ENCODE data around the gene COL25A1.

The COL25A1 gene

DNA sequence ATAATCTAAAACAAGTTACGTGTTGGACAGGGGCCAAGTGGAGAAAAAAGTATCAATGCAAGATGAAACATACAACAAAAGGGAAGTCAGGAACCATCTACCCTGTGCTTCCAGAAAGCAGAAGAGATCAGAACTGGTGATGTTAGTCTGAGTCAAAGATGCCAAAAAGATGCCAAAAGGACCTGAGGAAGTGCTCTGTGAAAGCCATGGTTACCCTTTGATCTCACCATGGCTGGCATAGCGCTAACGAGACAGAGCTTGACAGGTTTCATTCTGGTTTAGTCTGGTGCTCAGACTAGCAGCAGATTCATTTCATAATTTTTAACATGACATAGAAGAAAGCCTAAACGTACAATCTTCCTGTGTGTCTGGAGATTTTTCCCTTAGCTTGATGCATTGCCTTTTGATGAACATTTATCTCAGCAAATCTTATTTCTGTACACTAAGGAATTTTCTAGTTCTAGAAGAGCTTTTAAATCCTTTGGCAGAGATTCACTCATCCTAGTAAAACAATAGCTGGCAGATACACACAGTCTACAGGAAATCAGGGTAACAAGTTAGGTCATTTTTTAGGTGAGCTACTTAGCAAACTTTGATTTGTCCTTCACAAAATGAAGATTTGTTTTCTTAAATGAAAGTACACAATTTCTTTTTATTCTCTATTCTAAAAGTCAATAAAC is 87.7 kb downstream of the COL25A1 start:
- DNase-seq (ENCODE audit: low read depth in 2 of 2): no peak

DNA sequence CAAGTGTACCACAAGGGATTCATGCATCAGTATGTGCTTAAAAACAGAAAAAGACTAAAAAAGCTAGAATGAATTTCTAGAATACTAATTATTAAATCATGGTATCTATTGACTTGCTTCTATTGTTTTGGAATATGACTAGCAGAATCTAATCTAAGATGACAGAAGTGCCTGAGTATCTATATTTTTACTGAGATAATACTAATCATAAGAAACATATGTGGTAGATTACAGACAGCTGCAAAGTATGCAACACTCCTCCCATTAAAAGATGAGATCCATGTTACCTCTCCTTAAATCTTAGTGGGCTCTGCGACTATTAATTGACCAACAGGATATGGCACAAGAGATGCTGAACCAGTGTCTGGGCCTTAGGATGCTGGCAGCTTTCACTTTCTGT is 89.4 kb downstream of the COL25A1 start:
- DNase-seq (ENCODE audit: low read depth in 2 of 2): no peak

DNA sequence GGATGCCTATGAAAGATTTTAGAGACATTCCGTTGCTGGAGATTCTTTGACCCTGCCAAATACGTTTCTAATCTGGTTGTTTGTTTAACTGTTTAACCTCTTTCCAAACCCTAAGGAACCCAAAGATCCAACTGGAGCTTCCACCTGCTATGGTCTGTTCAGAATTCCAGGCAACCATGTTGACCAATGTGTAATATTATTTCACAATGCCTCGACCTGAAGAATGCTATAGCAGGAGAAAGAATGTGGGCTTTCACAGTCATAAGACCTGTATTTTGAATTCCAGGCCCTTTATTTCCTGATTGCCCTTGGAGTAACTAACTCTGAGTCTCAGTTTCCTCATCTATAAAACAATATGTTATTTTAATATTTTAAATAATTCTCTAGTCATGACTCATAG is 90.8 kb downstream of the COL25A1 start:
- DNase-seq (ENCODE audit: low read depth in 2 of 2): no peak

DNA sequence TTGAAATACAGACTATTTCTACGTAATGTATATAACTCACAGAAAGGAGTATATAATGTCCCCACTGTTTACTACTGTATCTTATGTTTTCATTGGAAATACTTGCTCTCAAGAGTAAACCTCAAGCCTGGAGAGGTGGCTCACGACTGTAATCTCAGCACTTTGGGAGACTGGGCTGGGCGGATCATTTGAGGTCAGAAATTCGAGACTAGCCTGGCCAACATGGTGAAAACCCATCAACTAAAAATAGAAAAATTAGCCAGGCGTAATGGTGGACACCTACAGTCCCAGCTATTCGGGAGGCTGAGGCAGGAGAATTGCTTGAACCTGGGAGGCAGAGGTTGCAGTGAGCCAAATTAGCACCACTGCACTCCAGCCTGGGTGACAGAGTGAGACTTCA is 92.8 kb downstream of the COL25A1 start:
- no peak for DNase-seq (ENCODE audit: low read depth in 2 of 2)

DNA sequence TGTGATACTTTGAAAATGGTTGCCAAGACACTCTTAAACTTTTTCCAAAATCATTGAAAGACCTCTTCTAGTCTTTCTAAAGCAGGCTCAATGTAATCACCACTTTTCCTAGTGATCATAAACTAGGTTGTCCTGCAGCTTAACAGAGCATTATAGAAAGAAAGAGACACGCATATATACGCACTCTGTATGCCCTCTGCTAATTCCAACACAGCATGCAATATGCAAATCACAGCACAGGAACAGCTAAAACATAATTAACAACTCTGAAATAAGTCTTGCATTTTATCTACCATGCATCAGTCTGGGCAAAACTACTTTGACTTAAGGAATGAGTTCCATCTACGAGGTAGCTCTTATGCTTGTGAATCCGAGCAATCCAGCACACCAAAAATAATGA is 94.6 kb downstream of the COL25A1 start:
- no peak for DNase-seq (ENCODE audit: low read depth in 2 of 2)

DNA sequence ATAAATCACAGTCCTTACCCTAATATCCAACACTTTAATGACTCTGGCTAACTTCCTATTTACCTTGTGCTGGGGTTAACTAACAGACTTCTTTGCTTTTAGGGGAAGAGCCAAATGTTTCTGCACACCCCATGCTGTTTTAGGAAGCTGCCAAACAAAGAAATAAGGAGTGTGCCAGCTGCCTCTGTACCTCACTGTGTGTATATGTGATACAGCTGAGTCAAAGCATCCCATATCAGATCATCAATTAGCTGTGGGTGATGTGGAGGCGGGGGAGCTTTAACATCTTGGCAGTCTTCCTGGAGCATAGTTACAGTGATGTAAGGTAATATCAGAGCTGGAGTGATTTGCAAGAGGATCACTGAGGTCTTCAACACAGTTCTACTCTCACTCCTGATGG is 95.4 kb downstream of the COL25A1 start:
- DNase-seq (ENCODE audit: low read depth in 2 of 2): no peak

DNA sequence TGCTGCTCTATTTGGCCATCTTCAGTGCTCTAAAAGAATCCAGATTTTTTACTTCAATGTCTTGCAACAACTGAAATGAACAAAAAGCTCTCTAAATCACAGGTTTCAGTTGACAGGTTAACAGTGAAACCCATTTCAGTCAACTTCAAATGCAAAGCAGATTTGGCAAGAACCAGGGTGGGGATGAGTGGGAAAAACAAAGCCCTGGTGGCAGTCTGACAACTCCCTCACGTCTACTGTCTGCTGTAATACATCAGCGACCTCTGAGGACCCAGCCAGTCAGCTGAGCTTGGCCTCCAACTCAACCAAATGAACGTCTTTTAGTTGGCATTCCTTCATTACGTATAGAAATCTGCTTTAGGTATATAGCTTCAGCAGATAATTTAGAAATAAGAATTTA is 95.8 kb downstream of the COL25A1 start:
- DNase-seq (ENCODE audit: low read depth in 2 of 2): no peak

DNA sequence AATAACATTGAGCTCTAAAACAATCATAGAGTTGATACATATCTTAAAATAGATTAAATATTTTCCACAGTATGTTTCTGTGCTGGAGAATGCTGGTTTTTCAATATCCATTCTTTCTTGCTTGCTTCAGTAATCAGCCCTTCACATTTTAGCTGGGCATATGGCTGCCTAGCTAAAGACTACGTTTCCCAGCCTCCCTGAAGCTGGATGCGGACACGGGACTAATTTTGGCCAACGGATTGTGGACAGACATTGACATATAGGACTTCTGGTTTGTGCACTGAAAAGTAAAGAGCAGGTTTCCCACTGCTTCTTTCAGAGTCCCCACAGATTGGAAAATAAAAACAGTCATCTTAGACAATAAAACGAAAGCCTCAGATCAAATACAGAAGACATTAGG is 97.3 kb downstream of the COL25A1 start:
- no peak for DNase-seq (ENCODE audit: low read depth in 2 of 2)

DNA sequence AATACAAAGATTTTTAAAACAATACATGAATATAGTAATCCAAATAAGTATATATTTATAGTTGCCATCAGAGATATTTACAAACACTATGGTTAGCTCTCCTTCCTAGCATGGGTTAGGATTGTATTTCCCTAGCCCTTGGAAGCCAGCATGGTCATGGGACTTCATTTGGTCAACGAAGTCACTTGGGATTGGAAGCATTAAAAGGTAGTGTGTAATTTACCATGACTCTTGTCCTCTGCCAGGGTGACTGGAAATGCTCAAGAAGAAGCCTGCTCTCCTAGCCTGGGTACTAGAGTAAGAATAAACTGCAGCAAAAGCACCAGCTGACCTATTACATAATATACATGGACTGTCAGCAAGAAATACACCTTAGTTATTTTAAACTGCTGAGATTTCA is 102.9 kb downstream of the COL25A1 start:
- no peak for DNase-seq (ENCODE audit: low read depth in 2 of 2)

DNA sequence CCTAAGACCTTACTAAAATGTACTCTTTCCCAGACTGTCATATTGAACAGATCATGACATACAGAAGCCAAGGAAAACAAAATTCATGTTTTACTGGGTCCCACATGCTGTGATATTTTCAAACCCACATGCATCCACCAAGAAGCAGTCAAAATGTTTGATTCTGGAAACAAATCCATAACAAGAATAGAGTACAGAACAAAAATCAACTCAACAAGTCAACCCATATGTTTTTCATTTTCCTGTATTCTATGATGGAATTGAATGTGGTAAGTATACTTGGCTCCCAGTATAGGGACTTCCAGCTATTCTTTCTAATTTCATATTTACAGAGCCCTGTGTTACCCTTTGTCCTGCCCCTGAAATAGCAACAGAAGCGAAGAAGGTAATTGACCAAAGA is 106.8 kb downstream of the COL25A1 start:
- DNase-seq (ENCODE audit: low read depth in 2 of 2): no peak

DNA sequence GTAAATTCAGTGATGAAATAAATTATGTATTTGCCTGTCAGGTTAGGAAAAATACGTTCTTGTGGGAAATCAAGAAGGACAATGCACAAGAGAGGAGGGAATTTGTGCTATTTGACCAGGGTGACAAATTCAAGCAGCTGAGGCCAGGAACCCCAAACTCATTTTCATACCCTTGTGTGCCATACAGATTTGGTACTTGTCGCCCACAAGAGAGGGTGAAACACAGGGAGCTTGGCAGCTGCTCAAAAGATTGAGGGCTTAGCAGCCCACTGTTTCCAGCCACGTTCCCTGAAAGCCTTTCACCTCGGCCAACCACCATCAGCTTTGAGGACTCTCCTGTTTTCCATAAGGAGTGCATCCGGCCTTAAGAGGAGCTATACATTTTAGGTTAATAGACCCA is 111.2 kb downstream of the COL25A1 start:
- DNase-seq (ENCODE audit: low read depth in 2 of 2): no peak

DNA sequence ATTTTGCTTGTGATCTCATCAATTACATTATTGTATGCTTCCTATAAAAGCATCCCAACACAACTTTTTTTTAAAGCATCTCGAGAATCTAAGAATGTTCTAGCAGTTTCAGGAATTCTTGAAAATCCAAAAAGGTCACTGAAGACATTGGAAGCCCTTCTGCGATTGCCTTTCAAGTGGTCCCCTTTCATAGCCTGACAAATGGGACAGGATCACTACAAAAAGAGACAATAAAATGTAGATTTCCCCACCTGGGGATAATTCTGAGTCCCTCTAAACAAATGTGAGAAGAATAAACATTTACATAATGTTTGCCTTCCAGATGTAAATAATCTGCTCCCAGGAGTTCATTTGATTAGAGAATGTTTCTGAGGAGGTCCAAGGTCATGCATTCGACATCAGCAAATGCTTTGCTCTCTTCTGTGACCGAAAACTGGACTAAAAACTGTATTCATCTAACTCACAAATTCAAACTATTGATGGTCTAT is 116.0 kb downstream of the COL25A1 start:
- DNase-seq (ENCODE audit: low read depth in 2 of 2): no peak

DNA sequence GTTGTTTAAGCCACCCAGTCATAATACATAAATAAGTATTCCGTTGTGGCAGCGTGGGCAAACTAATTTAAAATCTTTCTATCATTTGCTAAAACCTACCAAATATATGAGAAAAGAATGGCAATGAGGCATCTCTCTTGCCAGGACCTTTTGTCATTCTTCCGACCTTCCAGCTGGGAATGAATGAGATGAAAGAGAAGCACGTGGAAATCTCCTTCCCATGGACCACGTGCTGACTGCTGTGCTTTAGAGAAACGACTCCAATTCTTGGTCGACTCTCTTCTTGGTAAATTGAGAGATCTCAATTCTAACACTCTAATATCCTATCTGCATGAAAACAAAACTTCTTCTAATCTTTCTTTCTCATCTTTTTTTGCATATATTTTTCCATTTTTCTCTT is 116.5 kb downstream of the COL25A1 start:
- DNase-seq (ENCODE audit: low read depth in 2 of 2): no peak

DNA sequence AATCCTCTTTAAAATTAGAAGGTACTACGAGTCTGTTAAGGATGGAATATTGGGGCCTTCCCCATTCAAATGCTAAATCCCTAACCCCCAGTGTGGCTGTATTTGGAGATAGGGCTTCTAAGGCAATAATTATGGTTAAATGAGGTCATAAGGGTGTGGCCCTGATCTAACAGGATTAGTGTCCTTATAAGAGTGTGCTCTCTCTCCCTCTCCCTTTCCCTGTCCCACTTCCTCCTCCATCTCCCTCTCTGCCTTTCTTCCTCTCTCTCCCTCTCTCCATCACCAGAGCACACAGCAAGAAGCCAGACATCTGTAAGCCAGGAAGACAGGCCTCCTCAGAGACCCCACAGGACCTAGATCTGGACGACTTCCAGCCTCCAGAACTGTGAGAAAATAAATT is 116.9 kb downstream of the COL25A1 start:
- no peak for DNase-seq (ENCODE audit: low read depth in 2 of 2)

DNA sequence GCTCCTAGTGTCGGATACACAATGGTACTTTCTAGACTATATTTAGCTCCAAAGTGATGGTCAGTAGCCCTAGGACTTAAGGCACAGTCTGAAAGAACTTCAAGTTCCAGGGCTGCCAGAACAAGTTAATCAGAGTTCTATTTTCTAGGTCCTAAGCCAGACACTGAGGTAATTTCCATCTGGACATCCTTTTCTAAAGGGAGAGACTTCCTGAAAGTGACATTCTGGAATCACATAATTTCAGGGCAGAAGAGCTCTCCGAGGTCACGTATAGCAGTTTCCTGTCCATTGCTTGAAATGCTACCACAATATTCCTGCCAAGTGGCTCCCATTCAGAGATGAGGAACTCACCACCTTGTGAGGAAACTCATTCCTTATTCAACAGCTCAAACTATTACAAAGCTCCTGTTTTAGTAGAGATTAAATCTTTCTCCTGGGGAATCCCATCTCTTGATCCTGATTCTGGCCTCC is 117.9 kb downstream of the COL25A1 start:
- no peak for DNase-seq (ENCODE audit: low read depth in 2 of 2)

DNA sequence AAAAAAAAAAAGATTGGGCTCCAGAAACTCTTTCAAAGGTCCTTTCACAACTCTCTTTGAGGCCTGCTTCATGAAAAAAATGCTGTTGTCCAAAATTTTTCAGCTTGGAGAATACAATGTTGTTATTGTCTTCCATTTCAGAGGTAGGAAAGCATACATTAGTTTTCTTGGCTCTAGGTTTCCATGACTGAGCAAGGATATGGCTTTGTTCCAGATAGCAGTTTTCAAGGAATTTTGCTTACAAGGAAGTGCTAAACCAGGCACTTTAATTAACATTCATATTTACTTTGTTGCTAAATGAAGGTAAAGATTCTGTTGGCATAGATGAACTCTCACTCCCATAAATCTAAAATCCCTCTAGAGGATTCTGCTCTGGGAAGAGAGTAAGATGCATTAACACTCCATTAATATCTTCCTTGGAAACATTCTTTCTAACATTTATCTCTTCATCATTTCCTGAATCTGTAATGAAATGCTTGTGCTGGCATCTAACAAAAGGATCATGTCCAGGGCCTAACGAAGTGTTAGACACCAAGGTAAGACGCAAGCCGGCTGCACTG is 118.4 kb downstream of the COL25A1 start:
- DNase-seq (ENCODE audit: low read depth in 2 of 2): no peak

DNA sequence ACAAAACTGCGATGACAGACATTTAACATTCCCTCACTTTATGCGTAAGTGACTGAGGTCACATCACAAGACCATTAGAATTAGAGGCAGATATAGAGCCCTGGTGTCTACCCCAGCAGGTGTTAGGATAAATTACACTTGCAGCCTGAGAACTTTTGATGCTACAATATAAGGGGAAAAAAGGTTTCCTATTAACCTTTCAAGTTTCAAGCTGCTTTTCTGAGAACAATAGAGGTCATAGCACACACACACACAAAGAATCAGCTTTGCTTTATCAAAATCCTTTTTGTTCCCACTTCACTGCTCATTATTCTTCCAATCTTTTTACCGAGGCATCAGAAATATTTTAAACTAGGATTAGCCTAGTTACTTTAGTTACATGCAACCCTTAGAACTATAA is 119.8 kb downstream of the COL25A1 start:
- no peak for DNase-seq (ENCODE audit: low read depth in 2 of 2)

DNA sequence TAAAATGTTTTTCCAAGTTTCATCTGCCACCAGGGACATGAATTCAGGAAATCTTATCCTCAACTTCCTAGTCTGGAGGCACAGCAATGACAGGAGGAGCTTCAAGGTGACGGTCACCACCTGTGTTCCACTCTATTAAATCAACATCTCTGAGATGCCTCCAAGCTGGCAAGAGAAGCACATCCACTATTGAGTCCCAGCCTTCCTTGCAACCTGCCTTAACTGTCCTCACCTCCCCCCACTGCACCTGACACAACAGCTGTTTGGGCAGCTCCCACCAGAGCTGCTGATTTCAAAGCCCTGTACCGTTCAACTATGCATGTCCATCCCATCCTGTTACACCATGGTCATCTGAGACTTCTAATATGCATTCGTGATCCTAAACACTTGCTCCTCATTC is 123.4 kb downstream of the COL25A1 start:
- DNase-seq (ENCODE audit: low read depth in 2 of 2): no peak

DNA sequence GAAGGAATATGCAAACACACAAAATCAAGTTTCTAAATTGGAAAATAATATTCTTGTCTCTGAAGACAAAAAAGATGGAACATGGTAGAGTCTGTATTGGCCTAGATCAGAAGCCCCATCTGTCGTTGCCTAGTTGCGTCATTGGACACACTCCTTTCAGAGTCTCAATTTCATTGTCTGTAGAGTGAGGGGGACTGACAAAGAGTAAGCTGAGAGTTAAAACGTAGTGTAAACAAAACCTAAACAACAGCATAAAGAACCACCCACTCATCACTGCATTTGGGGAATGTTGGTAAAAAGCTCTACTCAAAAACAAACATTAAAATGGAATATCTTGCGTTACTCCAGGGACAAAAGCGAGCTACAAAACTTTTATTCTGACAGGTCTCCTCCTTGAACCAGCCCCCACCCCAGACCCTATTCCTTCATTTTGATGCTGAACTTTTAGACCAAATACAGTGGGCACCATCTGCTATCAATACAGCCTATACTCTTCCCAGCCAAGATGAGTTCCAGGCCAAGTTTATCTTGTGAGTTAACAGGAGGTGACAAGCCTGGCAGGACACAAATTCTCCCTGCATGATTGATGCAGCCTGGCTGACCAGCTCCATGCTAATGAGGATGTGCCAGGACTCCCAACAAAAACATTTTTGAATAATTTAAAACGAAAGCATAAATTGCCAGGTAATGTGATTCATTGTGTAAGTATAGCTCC is 125.2 kb downstream of the COL25A1 start:
- no peak for DNase-seq (ENCODE audit: low read depth in 2 of 2)

DNA sequence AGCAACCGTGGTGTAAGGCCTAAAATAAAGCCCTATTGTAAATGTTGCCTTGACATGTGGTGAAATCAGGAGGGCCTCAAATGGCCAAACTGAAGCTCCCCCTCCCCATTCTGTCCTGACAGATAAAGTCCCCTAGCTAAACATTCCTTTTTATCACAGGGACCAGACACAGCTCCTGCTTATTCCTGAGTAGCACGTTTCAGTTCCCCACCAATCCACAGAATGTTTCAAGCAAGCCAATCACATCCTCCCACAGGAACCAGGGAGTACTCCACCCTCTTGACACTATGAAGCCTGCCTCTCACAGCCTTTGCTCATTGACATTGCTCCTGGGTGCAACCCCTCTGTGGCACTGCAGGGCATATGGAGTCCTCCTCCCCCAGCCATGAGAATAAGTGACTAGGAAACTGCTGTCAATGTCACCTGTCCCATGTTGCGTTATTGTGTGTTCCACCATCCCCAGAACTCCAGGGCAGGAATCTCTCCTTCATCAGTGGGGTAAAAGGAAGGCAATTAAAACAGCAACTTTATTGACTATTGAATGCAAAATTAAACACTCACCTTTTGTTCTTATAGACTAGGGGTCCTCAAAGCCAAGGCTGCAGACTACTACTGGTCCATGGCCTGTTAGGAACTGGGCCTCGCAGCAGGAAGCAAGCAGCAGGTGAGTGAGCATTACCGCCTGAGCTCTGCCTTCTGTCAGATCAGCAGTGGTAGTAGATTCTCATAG is 128.1 kb downstream of the COL25A1 start:
- DNase-seq (ENCODE audit: low read depth in 2 of 2): no peak

DNA sequence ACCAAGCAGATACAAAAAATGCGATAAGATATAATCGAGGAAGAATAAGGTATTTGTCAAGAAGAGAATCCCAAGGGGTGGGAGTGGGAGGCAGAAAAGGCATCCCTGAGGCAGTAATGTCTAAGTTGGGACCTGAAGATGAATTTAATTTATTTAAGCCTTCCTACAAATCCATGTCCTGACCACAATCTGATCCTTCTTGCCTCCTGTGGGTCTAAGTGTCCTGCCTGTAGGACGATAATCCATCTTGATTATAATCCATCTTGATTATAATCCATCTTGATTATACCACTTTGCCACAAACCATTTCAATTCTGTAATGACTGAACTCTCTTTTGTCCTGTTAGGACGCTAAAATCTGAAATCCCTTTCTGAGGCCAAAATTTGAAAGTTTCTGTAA is 130.2 kb downstream of the COL25A1 start:
- no peak for DNase-seq (ENCODE audit: low read depth in 2 of 2)

DNA sequence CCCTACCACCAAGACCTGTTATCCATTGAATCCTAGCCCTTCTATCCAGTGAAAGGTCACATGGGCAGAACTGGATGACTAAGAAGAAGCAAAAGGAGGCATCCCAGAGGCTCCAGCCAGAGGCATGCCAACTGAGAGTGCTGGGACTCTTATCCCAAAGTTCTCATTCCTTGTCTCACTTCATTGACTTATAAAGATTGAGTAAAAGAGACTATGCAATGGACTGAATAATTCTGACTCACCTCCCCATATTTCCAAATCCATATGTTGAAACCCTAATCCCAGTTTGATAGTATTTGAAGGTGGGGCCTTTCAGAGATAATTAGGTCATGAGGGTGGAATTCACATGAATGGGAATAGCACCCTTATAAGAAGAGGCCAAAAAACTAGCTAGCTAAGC is 131.4 kb downstream of the COL25A1 start:
- DNase-seq (ENCODE audit: low read depth in 2 of 2): no peak

DNA sequence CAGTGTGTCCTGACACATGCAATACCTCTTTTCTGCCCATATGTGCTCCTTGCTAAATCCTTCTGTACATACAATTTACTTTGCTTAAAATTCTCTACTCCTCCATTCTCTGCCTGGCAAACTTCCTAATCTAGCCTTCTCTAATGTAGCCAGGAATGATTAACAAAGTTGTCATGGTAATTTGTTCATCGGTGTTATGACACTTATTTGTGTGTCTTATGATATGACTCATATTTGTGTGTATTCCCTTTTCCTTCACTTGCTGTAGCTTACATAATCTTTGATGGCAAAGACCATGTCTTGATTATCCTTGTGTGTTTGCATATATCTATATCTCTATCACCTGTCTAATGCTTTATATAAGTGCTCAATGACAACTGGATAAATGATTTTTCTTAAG is 133.3 kb downstream of the COL25A1 start:
- DNase-seq (ENCODE audit: low read depth in 2 of 2): no peak
